GM18867 (cell line): ENCODE results near the gene KRTAP9-7.

ENCODE experiments used
- ATAC-seq: cut with Tn5 transposase; IDR thresholded peaks from one replicate; pipeline ENCODE4 v1.9.1; 2021; ENCODE audit warnings: mild to moderate bottlenecking, moderate library complexity; ENCODE audit not compliant: unreplicated experiment

The KRTAP9-7 gene

DNA sequence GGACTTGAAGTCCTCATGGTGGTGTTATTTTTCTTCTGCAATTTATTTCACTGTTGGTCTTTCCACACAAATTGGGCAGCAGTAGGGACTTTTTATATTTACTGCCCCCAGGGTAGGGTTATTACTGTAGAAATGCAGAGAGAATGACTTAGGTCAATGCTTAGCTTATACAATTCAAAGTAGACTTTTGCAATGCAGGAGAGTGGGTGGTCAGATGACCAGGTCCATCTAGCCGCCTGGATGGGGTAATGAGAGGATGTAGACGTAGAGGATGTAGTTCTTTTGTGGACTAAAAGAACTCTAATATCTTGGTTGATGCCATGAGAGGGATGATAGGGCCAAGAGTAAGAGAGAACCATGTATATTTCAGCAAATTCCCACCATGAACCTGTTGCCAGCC lies 42.7 kb downstream of the KRTAP9-7 start:
- no peak for ATAC-seq

DNA sequence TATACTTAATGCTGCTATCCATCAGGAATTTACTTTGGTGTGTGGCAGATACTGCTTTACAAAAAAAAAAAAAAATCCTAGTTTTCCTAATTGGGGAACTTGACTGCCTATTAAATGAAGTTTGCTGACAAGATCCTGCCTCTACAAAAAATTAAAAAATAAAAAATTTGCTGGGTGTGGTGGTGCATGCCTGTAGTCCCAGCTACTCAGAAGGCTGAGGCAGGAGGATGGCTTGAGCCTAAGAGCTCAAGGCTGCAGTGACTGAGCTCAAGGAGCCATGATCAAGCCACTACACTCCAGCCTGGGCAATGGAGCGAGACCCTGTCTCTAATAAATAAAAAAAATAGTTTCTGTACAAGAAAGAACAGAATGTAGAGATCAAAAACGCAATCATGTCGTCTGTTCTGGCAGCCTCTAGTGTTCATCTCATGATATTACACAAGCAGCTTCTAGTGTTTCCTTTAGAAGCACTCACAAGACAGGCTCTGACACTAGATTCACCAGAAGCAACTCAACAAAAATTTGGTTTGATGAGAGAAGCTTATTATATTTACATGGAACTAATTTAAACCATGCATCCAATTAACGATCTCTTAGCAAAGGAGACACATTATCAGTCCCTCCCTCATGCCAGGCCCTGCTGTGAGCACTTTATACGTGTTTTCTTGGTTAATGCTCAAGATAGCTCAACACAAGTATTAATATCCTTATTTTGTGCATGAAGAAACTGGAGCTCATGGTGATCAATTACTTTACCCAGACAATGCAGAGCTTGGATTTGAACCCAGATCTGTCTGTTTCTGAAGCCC lies 46.8 kb downstream of the KRTAP9-7 start:
- no peak for ATAC-seq

DNA sequence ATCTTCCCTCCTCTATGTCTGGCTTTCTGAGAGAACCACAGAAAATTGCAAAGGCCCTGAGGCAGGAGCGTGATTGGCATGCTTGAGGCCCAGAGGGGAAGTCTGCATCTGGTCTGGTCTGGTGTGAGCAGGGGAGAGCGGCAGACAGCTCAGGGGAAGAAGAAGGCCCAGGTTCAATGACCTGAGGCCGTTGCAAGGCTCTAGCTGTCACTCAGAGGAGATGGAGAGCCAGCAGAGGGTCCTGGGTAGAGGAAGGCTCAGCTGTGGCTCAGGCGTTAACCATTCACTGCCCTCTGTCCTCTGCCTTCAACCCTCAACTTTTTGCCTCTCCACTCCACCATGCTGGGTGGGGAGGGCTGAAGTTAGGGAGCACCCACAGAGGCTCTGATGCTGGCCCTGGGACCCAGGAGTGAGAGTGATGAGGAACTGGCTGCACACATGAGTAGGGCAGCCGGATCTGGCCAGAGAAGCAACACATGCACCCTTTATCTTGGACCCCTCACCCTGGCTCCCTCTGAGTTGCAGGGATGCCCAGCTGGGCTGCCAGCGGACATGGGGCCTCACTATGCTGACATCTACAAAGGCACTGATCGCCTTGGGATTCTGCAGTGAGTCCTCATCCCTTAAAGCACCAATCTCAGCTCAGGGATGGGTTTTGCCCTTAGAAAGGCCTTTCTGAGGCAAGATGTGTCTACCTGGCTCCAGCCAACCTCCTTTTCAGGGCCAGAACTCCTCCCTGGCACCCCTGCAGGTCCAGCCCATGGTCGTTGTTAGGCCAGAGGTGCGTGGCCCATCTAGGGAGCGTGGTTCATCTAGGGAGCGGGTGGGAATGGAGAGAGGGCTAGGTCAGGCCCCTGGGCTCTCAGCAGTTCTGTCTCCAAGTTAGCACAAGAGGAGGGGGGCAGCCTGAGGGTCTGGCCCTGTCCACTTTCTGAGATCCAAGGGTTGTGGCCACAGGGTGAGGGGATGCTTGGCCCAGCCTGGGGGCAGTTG lies 47.7 kb downstream of the KRTAP9-7 start:
- ATAC-seq: no peak

DNA sequence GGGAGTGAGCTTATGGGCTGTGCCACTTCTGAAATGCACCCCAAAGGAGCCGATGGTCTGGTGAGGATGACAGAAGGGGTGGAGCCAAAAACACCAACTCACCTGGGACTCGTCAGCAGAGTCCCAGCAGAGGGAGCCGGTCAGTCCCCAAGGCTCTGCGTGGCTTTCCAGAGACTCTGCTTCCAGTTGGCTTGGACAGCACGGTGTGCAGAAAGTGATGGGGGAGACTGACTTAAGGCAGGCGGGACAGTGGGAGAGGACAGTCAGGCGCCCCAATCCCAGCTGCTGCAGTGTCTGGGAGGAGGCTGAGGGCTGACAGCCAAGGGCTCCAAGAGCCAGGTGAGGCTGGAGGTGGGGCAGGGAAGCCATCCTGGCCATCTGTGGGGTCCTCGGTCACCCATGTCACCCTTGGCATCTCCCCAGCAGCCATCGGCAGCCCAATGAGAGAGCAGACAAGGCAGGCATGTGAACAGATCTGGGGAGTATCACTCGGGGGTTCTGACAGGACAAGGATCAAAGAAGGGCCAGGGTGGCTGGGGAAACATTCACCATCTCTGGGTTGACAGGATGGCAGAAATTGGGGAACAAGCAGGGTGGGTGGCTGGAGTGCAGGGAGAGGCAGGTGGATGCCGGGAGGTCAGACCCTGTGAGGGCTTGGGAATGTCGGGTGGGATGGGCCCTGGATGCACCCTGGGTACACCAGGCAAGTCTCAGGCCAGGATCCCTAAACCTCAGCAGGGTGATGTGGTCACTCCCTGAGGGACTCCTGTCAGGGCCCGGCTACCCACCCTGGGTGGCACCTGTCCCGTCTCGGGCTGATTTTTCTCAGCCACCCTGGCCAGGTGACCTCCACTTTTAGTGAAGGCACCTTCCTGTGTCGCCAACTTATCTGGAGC lies 48.9 kb downstream of the KRTAP9-7 start:
- ATAC-seq: no peak

DNA sequence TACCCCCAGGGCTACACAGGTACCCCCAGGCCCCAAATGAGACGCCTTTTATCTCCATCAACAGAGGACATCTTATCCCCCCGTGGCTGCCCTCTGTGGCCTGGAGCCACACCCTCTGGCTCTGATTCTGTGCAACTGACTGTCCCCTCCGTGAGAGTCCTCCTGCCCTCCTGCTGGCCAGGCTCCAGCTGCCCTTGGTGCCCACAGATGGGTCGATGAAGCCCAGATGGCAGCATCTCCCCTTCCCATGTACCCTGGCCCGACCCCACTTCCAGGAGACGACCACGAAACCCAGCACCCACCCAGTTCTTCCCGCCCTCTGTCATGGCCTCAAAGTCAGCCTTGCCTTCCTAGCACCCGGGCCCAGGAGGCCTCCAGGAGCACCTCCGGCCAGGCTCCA lies 49.6 kb downstream of the KRTAP9-7 start:
- no peak for ATAC-seq

DNA sequence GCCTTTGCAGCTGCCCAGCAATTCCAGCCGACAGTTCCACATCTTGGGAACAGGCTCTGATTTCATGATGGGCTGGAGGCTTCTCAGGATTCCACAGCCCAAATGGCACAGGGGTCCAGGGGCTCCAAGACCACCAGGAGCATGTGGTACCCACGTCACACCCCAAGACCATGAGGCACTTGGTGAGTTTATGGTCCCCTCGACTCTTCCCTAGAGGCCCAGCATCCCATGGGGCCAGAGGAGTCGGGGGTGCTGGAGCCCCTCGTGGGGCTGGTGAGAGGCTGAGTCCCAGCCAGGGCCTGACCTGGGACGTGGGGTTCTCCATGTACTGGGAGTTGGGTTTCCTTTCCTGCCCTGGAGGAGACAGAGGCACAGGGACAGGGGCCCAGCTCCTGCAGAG lies 50.1 kb downstream of the KRTAP9-7 start:
- no peak for ATAC-seq
